Hepatocyte (in vitro differentiated cells): ENCODE data around the gene KCTD8. TPM values are rescaled to one million over a fixed set of nuclear protein-coding genes. Genes with fewer than 3 reads are reported as not detected.

Source experiments
- DNase-seq: peaks from one replicate; pipeline ENCODE4 v3.0.0-alpha.2; 2016; ENCODE audit warnings: low spot score
- H2AFZ ChIP-seq: fragments of 200-600 bp; sonication (generic); 2 replicates; pipeline ENCODE4 v1.6.0; 2016; ENCODE audit warnings: antibody characterized with exemption, mild to moderate bottlenecking
- H3K27ac ChIP-seq: fragments of 200-600 bp; sonication (generic); 2 replicates; pipeline ENCODE4 v1.5.1; 2016; ENCODE audit warnings: mild to moderate bottlenecking
- H3K27me3 ChIP-seq: fragments of 200-600 bp; sonication (generic); 2 replicates; pipeline ENCODE4 v1.6.1; 2016
- H3K36me3 ChIP-seq: fragments of 200-600 bp; sonication (generic); replicated peaks from 2 replicates; pipeline ENCODE4 v1.5.1; 2016; ENCODE audit warnings: low read depth; ENCODE audit not compliant: insufficient read depth
- H3K4me1 ChIP-seq: fragments of 200-600 bp; sonication (generic); 2 replicates; pipeline ENCODE4 v1.5.1; 2016; ENCODE audit warnings: mild to moderate bottlenecking, moderate library complexity; ENCODE audit not compliant: insufficient read depth
- H3K4me2 ChIP-seq: fragments of 200-600 bp; sonication (generic); 2 replicates; pipeline ENCODE4 v1.6.0; 2016
- H3K4me3 ChIP-seq: fragments of 200-600 bp; sonication (generic); 2 replicates; pipeline ENCODE4 v1.5.1; 2016; ENCODE audit warnings: mild to moderate bottlenecking
- H3K79me2 ChIP-seq: fragments of 200-600 bp; sonication (generic); 2 replicates; pipeline ENCODE4 v1.6.0; 2017; ENCODE audit warnings: mild to moderate bottlenecking
- H3K9me2 ChIP-seq: fragments of 200-600 bp; sonication (generic); replicated peaks from 2 replicates; pipeline ENCODE4 v1.6.0; 2017; ENCODE audit warnings: mild to moderate bottlenecking; ENCODE audit not compliant: insufficient read depth
- H3K9me3 ChIP-seq: fragments of 200-600 bp; sonication (generic); 2 replicates; pipeline ENCODE4 v1.5.1; 2016; ENCODE audit warnings: low read depth, mild to moderate bottlenecking
- H4K20me1 ChIP-seq: fragments of 200-600 bp; sonication (generic); 2 replicates; pipeline ENCODE4 v1.6.0; 2016; ENCODE audit warnings: mild to moderate bottlenecking; ENCODE audit not compliant: insufficient read depth, poor library complexity, severe bottlenecking
- EZH2 ChIP-seq: fragments of 200-600 bp; sonication (generic); IDR thresholded peaks from 2 replicates; pipeline ENCODE4 v1.6.1; 2016; ENCODE audit warnings: antibody characterized with exemption, mild to moderate bottlenecking, borderline replicate concordance
- EZH2phosphoT487 ChIP-seq: fragments of 200-600 bp; sonication (generic); IDR thresholded peaks from one replicate; pipeline ENCODE4 v1.6.1; 2018; ENCODE audit warnings: antibody characterized with exemption, mild to moderate bottlenecking, low read depth, moderate library complexity; ENCODE audit not compliant: unreplicated experiment, severe bottlenecking
- WGBS: methylation state at CpG from one replicate; pipeline ENCODE4 v1.1.6; 2016; ENCODE audit warnings: low lambda C conversion rate; ENCODE audit errors: missing lambda C conversion rate; 5-methylcytosine and 5-hydroxymethylcytosine counted together
- polyA plus RNA-seq: library from polyadenylated mRNA; unstranded; fragments of >200 nt; fragmentation: Nextera tagmentation; extraction: Ambion mirVana; gene quantifications from 2 replicates; pipeline ENCODE4 v1.2.1, GENCODE V29; 2016
- total RNA-seq: library from RNA; depleted of rRNA; stranded (reverse); fragments of >200 nt; gene quantifications from 2 replicates; pipeline ENCODE4 v1.2.3, GENCODE V29; 2014
- TF ChIP-seq, protein P1 (sequence below): fragments of 200-600 bp; sonication (generic); IDR thresholded peaks from 2 replicates; pipeline ENCODE4 v1.5.1; 2016; ENCODE audit warnings: antibody characterized with exemption, mild to moderate bottlenecking; ENCODE audit not compliant: poor library complexity

KCTD8 gene
- total and polyA plus RNA-seq, 2 experiments from 2014 or later = 0.97 to 1.5 TPM

DNA sequence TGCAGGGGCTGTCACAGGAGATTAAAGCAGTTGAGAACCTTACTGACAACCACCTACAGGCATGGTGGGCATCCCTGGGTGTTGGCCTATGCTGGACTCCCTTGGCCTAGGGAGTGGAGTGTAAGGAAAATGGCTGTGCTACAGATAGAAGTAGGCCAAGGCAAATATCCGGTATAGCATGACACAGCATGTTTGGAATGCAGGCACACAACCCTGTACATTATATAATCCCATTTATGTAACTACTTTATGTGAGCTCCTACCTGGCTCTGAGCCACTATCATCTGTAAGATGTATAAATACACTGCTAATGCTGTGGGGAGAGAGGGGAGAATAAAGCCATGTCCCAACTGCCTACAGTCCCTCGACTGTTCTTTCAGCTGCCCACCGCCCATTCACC is 38.7 kb upstream of the KCTD8 start:
- Histone ChIP-seq H3K27me3 (no peaks in the 10 kb centered on the region), H3K4me1 (no peaks in the 10 kb centered on the region), H3K27ac (no peak overlapping the region), H3K9me3 (no peaks in the 10 kb centered on the region), H3K79me2 (no peaks in the 10 kb centered on the region), H3K4me2 (no peak overlapping the region), H3K9me2 (no peaks in the 10 kb centered on the region), H3K36me3 (no peaks in the 10 kb centered on the region), H4K20me1 (no peaks in the 10 kb centered on the region), H3K4me3 (no peak overlapping the region), H2AFZ (no peak overlapping the region)
- WGBS = 48% methylated on average over 3 of the region's 3 CpGs
- no peak for DNase-seq
- TF ChIP-seq, protein P1, sequence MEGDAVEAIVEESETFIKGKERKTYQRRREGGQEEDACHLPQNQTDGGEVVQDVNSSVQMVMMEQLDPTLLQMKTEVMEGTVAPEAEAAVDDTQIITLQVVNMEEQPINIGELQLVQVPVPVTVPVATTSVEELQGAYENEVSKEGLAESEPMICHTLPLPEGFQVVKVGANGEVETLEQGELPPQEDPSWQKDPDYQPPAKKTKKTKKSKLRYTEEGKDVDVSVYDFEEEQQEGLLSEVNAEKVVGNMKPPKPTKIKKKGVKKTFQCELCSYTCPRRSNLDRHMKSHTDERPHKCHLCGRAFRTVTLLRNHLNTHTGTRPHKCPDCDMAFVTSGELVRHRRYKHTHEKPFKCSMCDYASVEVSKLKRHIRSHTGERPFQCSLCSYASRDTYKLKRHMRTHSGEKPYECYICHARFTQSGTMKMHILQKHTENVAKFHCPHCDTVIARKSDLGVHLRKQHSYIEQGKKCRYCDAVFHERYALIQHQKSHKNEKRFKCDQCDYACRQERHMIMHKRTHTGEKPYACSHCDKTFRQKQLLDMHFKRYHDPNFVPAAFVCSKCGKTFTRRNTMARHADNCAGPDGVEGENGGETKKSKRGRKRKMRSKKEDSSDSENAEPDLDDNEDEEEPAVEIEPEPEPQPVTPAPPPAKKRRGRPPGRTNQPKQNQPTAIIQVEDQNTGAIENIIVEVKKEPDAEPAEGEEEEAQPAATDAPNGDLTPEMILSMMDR = no peak
- TF ChIP-seq EZH2 = no peak
- no peak for TF ChIP-seq EZH2phosphoT487

GRCh38 chr4:44479731-44480130 is 31.1 kb upstream of the KCTD8 start:
- H4K20me1 ChIP-seq = no peaks in the 10 kb centered on the region
- H3K27me3 ChIP-seq = no peaks in the 10 kb centered on the region
- H3K9me3 ChIP-seq = no peaks in the 10 kb centered on the region
- H3K79me2 ChIP-seq = no peaks in the 10 kb centered on the region
- H3K36me3 ChIP-seq = no peaks in the 10 kb centered on the region
- no peak for TF ChIP-seq EZH2
- TF ChIP-seq EZH2phosphoT487 = no peak
- TF ChIP-seq, protein P1 = no peak
- no peak for DNase-seq
- H3K27ac ChIP-seq = no peak overlapping the region
- H3K4me3 ChIP-seq = no peak overlapping the region
- H3K9me2 ChIP-seq = no peaks in the 10 kb centered on the region
- no peak overlapping the region for H3K4me2 ChIP-seq
- no peaks in the 10 kb centered on the region for H3K4me1 ChIP-seq
- H2AFZ ChIP-seq = no peak overlapping the region

DNA sequence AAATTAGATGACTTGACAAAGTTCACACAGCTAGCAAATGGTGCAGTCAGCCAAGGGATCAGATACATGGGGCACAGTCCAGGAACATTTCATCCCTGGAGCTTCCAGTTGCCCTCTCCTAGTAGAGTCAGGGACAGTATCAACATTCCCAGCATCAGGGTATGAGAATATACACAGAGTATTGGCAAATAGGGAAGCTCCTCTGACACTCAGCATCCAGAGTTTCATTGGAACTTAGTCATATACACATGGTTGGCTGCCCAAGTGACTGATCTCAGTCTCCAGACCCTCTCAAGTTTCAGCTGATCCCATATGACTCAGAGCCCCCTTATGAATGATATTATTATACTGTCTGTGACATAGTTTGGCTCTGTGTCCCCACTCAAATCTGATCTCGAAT is 13.7 kb upstream of the KCTD8 start:
- Histone ChIP-seq H3K36me3 (no peaks in the 10 kb centered on the region), H3K4me2 (no peak overlapping the region), H3K4me1 (no peaks in the 10 kb centered on the region), H3K79me2 (no peaks in the 10 kb centered on the region), H3K27me3 (no peaks in the 10 kb centered on the region), H3K27ac (no peak overlapping the region), H3K9me2 (no peaks in the 10 kb centered on the region), H4K20me1 (no peaks in the 10 kb centered on the region), H3K4me3 (no peak overlapping the region), H3K9me3 (no peaks in the 10 kb centered on the region), H2AFZ (no peak overlapping the region)
- no peak for DNase-seq
- TF ChIP-seq EZH2phosphoT487 (no peak), EZH2 (no peak)
- TF ChIP-seq, protein P1 = no peak
- 90% methylated on average over 1 of the region's 1 CpG for whole genome bisulfite sequencing
